GM12864 (cell line): Measurements from ENCODE around the gene GAREM2.

Experiments used
- DNase-seq: peaks from one replicate; pipeline ENCODE4 v3.0.0-alpha.2; 2011; ENCODE audit warnings: low read depth
- H3K4me3 ChIP-seq: 2 replicates; pipeline ENCODE4 v1.5.1; 2011; ENCODE audit warnings: mild to moderate bottlenecking, low read depth, low read length, control low read depth
- TF ChIP-seq, protein P1 (sequence below): IDR thresholded peaks from 2 replicates; pipeline ENCODE4 v1.5.1; 2011; ENCODE audit warnings: low read depth, mild to moderate bottlenecking, moderate library complexity, low read length, control low read depth, inconsistent platforms; ENCODE audit errors: missing control alignments

The GAREM2 gene

GRCh38 chr2:26185954-26186770 lies 13.3 kb downstream of the GAREM2 start:
- TF ChIP-seq, protein P1, sequence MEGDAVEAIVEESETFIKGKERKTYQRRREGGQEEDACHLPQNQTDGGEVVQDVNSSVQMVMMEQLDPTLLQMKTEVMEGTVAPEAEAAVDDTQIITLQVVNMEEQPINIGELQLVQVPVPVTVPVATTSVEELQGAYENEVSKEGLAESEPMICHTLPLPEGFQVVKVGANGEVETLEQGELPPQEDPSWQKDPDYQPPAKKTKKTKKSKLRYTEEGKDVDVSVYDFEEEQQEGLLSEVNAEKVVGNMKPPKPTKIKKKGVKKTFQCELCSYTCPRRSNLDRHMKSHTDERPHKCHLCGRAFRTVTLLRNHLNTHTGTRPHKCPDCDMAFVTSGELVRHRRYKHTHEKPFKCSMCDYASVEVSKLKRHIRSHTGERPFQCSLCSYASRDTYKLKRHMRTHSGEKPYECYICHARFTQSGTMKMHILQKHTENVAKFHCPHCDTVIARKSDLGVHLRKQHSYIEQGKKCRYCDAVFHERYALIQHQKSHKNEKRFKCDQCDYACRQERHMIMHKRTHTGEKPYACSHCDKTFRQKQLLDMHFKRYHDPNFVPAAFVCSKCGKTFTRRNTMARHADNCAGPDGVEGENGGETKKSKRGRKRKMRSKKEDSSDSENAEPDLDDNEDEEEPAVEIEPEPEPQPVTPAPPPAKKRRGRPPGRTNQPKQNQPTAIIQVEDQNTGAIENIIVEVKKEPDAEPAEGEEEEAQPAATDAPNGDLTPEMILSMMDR = no peak
- DNase-seq = no peak
- H3K4me3 ChIP-seq = no peak overlapping the region

GRCh38 chr2:26187114-26187513 lies 14.2 kb downstream of the GAREM2 start:
- DNase-seq = no peak

DNA sequence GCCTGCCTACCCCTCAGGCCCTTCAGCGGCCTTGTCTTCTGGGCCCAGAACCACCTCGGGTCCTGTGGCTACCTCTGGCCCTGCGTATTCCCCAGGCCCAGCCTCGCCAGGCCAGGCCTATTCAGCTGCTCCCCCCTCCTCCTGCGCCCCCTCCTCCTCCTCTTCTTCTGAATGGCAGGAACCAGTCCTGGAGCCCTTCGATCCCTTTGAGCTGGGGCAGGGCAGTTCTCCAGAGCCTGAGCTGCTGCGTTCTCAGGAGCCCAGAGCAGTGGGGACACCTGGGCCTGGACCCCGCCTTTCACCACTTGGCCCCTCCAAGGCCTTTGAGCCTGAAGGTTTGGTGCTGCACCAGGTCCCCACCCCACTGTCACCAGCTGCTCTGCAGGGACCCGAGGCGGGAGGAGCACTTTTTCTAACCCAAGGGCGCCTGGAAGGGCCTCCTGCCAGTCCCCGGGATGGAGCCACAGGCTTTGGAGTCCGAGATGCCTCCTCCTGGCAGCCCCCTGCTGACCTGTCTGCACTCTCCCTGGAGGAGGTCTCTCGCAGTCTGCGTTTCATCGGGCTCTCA lies 14.7 kb downstream of the GAREM2 start:
- no peak for DNase-seq
- no peak overlapping the region for H3K4me3 ChIP-seq
- TF ChIP-seq, protein P1 = no peak

More at GRCh38 chr2:26187114-26187513, 14.2 kb downstream of the GAREM2 start:
- no peak overlapping the region for H3K4me3 ChIP-seq
- TF ChIP-seq, protein P1 = no peak

DNA sequence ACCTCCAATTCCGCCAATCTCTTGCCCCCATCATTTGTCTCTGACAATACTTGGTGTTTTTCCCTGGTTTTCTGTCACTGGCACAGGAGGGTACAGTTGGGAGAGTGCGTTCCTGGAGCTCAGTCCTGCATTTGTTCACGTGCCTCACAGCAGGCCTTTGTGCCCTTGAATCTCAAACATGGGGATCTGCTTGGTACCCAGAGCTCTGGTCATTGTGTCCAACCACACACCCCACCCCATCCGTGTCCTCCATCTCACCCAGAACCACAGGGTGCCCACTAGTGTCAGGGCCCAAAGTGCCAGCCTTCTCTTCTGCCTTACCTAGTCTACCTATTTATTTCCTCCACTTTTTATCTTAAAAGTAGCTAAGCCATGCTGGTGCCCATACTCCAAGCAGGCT lies 16.2 kb downstream of the GAREM2 start:
- DNase-seq = no peak

DNA sequence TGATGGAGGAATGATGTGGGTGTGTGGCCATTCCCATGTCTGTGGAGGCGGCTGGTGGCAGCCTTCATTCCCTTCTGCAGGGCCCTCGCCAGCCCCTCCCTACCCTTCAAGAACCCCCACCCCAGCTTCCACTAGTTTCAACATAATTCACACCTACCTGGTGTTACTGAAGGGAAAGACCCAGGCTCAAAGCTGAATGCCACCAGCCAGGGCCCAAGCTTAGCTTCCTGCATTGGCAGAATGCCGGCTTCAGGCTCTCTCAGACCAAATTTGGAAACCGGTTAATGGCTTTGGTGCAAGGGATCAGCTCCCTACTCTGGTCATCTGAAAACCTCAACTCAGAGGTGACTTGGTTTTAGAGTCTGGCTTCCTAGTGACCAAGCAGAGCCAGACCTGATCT lies 16.9 kb downstream of the GAREM2 start:
- DNase-seq = no peak
- TF ChIP-seq, protein P1 = no peak
- no peak overlapping the region for H3K4me3 ChIP-seq

More for the DNA sequence above, 16.2 kb downstream of the GAREM2 start:
- no peak overlapping the region for H3K4me3 ChIP-seq
- TF ChIP-seq, protein P1 = no peak

- no peak overlapping the region for H3K4me3 ChIP-seq
- no peak for DNase-seq
- TF ChIP-seq, protein P1 = no peak
Observed at GRCh38 chr2:26190369-26190768, 17.5 kb downstream of the GAREM2 start.
